ENCODE measurements around the gene HNRNPF.
"Not testable (repeated sequence)": the region's sequence is repeated elsewhere in the genome, so short reads cannot be mapped to it uniquely, and the experiment has no call there.

GRCh38 chr10:43446219-43447017 lies 37.4 kb upstream of the HNRNPF start:
- TF ChIP-seq CTCF, POLR2A (IDR thresholded peaks at IDR 0.05): not testable (repeated sequence)
